Measurements from ENCODE around the gene SNTA1.

SNTA1 gene

DNA sequence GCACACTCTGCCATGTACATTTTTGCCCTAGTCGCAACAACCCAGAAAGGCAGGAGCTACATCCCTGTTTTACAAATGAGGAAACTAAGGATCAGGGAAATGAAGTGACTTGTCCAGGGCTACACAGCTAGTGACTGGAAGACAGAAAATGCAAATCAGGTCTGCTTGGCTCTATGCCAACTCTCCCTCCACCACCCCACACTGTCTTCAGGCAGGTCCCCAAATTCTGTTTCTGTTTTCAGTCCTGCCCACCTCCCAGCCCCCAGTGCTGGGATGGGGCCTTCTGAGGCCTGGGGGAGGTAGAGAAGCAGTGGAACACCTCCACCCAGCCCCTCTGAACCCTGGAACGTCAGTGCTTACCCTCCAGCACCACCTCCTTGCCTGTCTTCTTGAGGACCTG is 5.1 kb downstream of the SNTA1 start:
- no peak overlapping the region for H3K27ac ChIP-seq
- no peaks in the 10 kb centered on the region for H3K36me3 ChIP-seq (ENCODE audit: insufficient read depth)
- TF ChIP-seq CTCF (conservative IDR thresholded peaks at IDR 0.05; ENCODE audit: low read depth, low read length), result no peak
- H2AFZ ChIP-seq (ENCODE audit: low read depth), result no peak overlapping the region
- H3K4me3 ChIP-seq (IDR thresholded peaks at IDR 0.05; ENCODE audit: insufficient read depth, low read depth, low read length), result no peak overlapping the region
- no peaks in the 10 kb centered on the region for H4K20me1 ChIP-seq (ENCODE audit: insufficient read depth)
- no peaks in the 10 kb centered on the region for H3K79me2 ChIP-seq (ENCODE audit: insufficient read depth, low read depth)
- peaks cover 13% of the 10 kb centered on the region for H3K4me1 ChIP-seq (ENCODE audit: low read depth, poor library complexity, severe bottlenecking)
- no peak overlapping the region for H3K4me2 ChIP-seq
- no peak overlapping the region for H3K9ac ChIP-seq
- H3K27me3 ChIP-seq (ENCODE audit: insufficient read depth, low read depth), result peaks cover 2% of the 10 kb centered on the region; the same call in 1 of the 2 replicates

- H2AFZ ChIP-seq (ENCODE audit: low read depth), result no peak overlapping the region
- no peak overlapping the region for H3K27ac ChIP-seq
- no peak overlapping the region for H3K9ac ChIP-seq
- no peaks in the 10 kb centered on the region; the same call in 1 of the 2 replicates for H3K27me3 ChIP-seq (ENCODE audit: insufficient read depth, low read depth)
- H3K4me2 ChIP-seq, result no peak overlapping the region
- no peaks in the 10 kb centered on the region for H3K36me3 ChIP-seq (ENCODE audit: insufficient read depth)
- H4K20me1 ChIP-seq (ENCODE audit: insufficient read depth), result no peaks in the 10 kb centered on the region
- H3K79me2 ChIP-seq (ENCODE audit: insufficient read depth, low read depth), result no peaks in the 10 kb centered on the region
- TF ChIP-seq CTCF (conservative IDR thresholded peaks at IDR 0.05; ENCODE audit: low read depth, low read length), result no peak
- no peak overlapping the region for H3K4me3 ChIP-seq (IDR thresholded peaks at IDR 0.05; ENCODE audit: insufficient read depth, low read depth, low read length)
- peaks cover 13% of the 10 kb centered on the region for H3K4me1 ChIP-seq (ENCODE audit: low read depth, poor library complexity, severe bottlenecking)
Measured at GRCh38 chr20:33437141-33437911, 6.2 kb downstream of the SNTA1 start.

DNA sequence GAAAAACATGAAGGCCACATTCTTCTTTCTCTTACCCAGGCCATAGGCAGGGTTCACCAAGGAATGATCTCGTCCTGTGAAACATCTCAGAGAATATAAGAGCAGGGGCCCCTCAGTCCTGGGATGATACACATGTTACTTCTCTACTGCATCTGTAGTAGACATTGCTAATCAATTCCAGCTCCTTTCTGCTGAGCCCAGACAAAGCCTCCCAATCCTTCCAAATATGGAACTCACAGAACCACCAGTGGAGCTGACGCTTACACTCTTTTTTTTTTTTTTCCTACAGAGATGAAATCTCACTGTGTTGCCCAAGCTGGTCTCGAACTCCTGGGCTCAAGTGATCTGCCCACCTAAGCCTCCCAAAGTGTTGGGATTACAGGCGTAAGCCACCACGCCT is 9.1 kb downstream of the SNTA1 start:
- Histone ChIP-seq H3K4me3 (IDR thresholded peaks at IDR 0.05; ENCODE audit: insufficient read depth, low read depth, low read length) (no peak overlapping the region), H3K9ac (no peak overlapping the region), H4K20me1 (ENCODE audit: insufficient read depth) (no peaks in the 10 kb centered on the region), H3K36me3 (ENCODE audit: insufficient read depth) (no peaks in the 10 kb centered on the region), H2AFZ (ENCODE audit: low read depth) (no peak overlapping the region), H3K79me2 (ENCODE audit: insufficient read depth, low read depth) (no peaks in the 10 kb centered on the region), H3K4me2 (no peak overlapping the region), H3K27me3 (ENCODE audit: insufficient read depth, low read depth) (no peaks in the 10 kb centered on the region), H3K4me1 (ENCODE audit: low read depth, poor library complexity, severe bottlenecking) (peaks cover 12% of the 10 kb centered on the region), H3K27ac (no peak overlapping the region)
- no peak for TF ChIP-seq CTCF (conservative IDR thresholded peaks at IDR 0.05; ENCODE audit: low read depth, low read length)

GRCh38 chr20:33433465-33434234 is 9.9 kb downstream of the SNTA1 start:
- H4K20me1 ChIP-seq (ENCODE audit: insufficient read depth), result no peaks in the 10 kb centered on the region
- no peak for TF ChIP-seq CTCF (conservative IDR thresholded peaks at IDR 0.05; ENCODE audit: low read depth, low read length)
- H3K27ac ChIP-seq, result no peak overlapping the region
- H3K4me2 ChIP-seq, result no peak overlapping the region
- no peaks in the 10 kb centered on the region for H3K36me3 ChIP-seq (ENCODE audit: insufficient read depth)
- H2AFZ ChIP-seq (ENCODE audit: low read depth), result no peak overlapping the region
- H3K27me3 ChIP-seq (ENCODE audit: insufficient read depth, low read depth), result no peaks in the 10 kb centered on the region
- H3K4me1 ChIP-seq (ENCODE audit: low read depth, poor library complexity, severe bottlenecking), result peaks cover 4% of the 10 kb centered on the region
- no peak overlapping the region for H3K4me3 ChIP-seq (IDR thresholded peaks at IDR 0.05; ENCODE audit: insufficient read depth, low read depth, low read length)
- no peak overlapping the region for H3K9ac ChIP-seq
- H3K79me2 ChIP-seq (ENCODE audit: insufficient read depth, low read depth), result no peaks in the 10 kb centered on the region
